IPS-20b (cell line): ENCODE data around the gene DNAJC11.
"Not testable (repeated sequence)": the region's sequence is repeated elsewhere in the genome, so short reads cannot be mapped to it uniquely, and the experiment has no call there.

ENCODE experiments used
- H3K27ac ChIP-seq: one replicate; pipeline ENCODE4 v1.5.1; 2013; ENCODE audit warnings: low read length
- H3K27me3 ChIP-seq: 2 replicates; pipeline ENCODE4 v1.6.1; 2013; ENCODE audit warnings: mild to moderate bottlenecking, low read length, inconsistent platforms; ENCODE audit not compliant: insufficient read depth
- H3K36me3 ChIP-seq: 2 replicates; pipeline ENCODE4 v1.6.1; 2013; ENCODE audit warnings: low read depth, mild to moderate bottlenecking, inconsistent platforms, low read length, moderate library complexity; ENCODE audit not compliant: insufficient read depth
- H3K4me1 ChIP-seq: 2 replicates; pipeline ENCODE4 v1.6.1; 2013; ENCODE audit warnings: mild to moderate bottlenecking, control low read depth, inconsistent platforms, low read length, moderate library complexity; ENCODE audit not compliant: insufficient read depth
- H3K4me3 ChIP-seq: 2 replicates; pipeline ENCODE4 v1.5.1; 2013; ENCODE audit warnings: mild to moderate bottlenecking, low read length, inconsistent platforms
- H3K9ac ChIP-seq: 2 replicates; pipeline ENCODE4 v1.6.1; 2013; ENCODE audit warnings: low read depth, mild to moderate bottlenecking, inconsistent platforms, low read length, moderate library complexity
- H3K9me3 ChIP-seq: 2 replicates; pipeline ENCODE4 v1.6.1; 2013; ENCODE audit warnings: mild to moderate bottlenecking, low read depth, low read length, inconsistent platforms; ENCODE audit not compliant: insufficient read depth

DNAJC11 gene

GRCh38 chr1:6648556-6648955 lies 53.1 kb downstream of the DNAJC11 start:
- H3K27ac ChIP-seq, result no peak overlapping the region
- H3K36me3 ChIP-seq, result peaks cover 62% of the 10 kb centered on the region
- H3K4me3 ChIP-seq, result no peak overlapping the region
- no peaks in the 10 kb centered on the region for H3K9me3 ChIP-seq
- no peaks in the 10 kb centered on the region for H3K27me3 ChIP-seq
- no peaks in the 10 kb centered on the region for H3K4me1 ChIP-seq
- no peak overlapping the region for H3K9ac ChIP-seq

- Histone ChIP-seq H3K9ac (no peak overlapping the region), H3K36me3 (peaks cover 61% of the 10 kb centered on the region), H3K9me3 (no peaks in the 10 kb centered on the region), H3K27me3 (no peaks in the 10 kb centered on the region), H3K27ac (no peak overlapping the region), H3K4me1 (no peaks in the 10 kb centered on the region), H3K4me3 (no peak overlapping the region)
These were observed 55.0 kb downstream of the DNAJC11 start for GRCh38 chr1:6646499-6647148.

GRCh38 chr1:6645018-6645417 lies 56.6 kb downstream of the DNAJC11 start:
- Histone ChIP-seq H3K4me1 (no peaks in the 10 kb centered on the region), H3K27me3 (no peaks in the 10 kb centered on the region), H3K27ac (no peak overlapping the region), H3K9me3 (no peaks in the 10 kb centered on the region), H3K36me3 (peaks cover 62% of the 10 kb centered on the region), H3K9ac (no peak overlapping the region), H3K4me3 (no peak overlapping the region)

- H3K27me3 ChIP-seq, H3K9me3 ChIP-seq, H3K9ac ChIP-seq, H3K27ac ChIP-seq, H3K4me3 ChIP-seq, H3K4me1 ChIP-seq: not testable (repeated sequence)
- H3K36me3 ChIP-seq, result peaks cover 93% of the 10 kb centered on the region
These were observed 60.7 kb downstream of the DNAJC11 start for GRCh38 chr1:6640867-6641266.

- H3K4me3 ChIP-seq, result no peak overlapping the region
- H3K9me3 ChIP-seq, result no peaks in the 10 kb centered on the region
- no peaks in the 10 kb centered on the region for H3K4me1 ChIP-seq
- no peaks in the 10 kb centered on the region for H3K27me3 ChIP-seq
- H3K36me3 ChIP-seq, result peaks cover 95% of the 10 kb centered on the region
- H3K27ac ChIP-seq, result no peak overlapping the region
- H3K9ac ChIP-seq, result no peak overlapping the region
These were observed 63.4 kb downstream of the DNAJC11 start for GRCh38 chr1:6638226-6638625.

- Histone ChIP-seq H3K9ac (no peak overlapping the region), H3K9me3 (no peaks in the 10 kb centered on the region), H3K36me3 (peaks cover 97% of the 10 kb centered on the region), H3K27me3 (no peaks in the 10 kb centered on the region), H3K4me3 (no peak overlapping the region), H3K27ac (no peak overlapping the region), H3K4me1 (no peaks in the 10 kb centered on the region)
These were observed 63.8 kb downstream of the DNAJC11 start for GRCh38 chr1:6637770-6638169.

- H3K27me3 ChIP-seq, H3K4me3 ChIP-seq, H3K27ac ChIP-seq, H3K9ac ChIP-seq, H3K4me1 ChIP-seq, H3K9me3 ChIP-seq: not testable (repeated sequence)
- peaks cover 94% of the 10 kb centered on the region for H3K36me3 ChIP-seq
These were observed 64.8 kb downstream of the DNAJC11 start for GRCh38 chr1:6636778-6637177.

GRCh38 chr1:6635910-6636760 lies 65.5 kb downstream of the DNAJC11 start:
- Histone ChIP-seq H3K27me3 (no peaks in the 10 kb centered on the region), H3K36me3 (peaks cover 90% of the 10 kb centered on the region), H3K27ac (no peak overlapping the region), H3K9ac (no peak overlapping the region), H3K9me3 (no peaks in the 10 kb centered on the region), H3K4me1 (no peaks in the 10 kb centered on the region), H3K4me3 (no peak overlapping the region)

GRCh38 chr1:6635161-6635909 lies 66.3 kb downstream of the DNAJC11 start:
- H3K36me3 ChIP-seq, result peaks cover 83% of the 10 kb centered on the region
- no peaks in the 10 kb centered on the region for H3K9me3 ChIP-seq
- no peak overlapping the region for H3K4me3 ChIP-seq
- H3K27ac ChIP-seq, result no peak overlapping the region
- H3K27me3 ChIP-seq, result no peaks in the 10 kb centered on the region
- H3K9ac ChIP-seq, result no peak overlapping the region
- no peaks in the 10 kb centered on the region for H3K4me1 ChIP-seq

- Histone ChIP-seq H3K4me3 (no peak overlapping the region), H3K36me3 (peaks cover 83% of the 10 kb centered on the region), H3K9me3 (no peaks in the 10 kb centered on the region), H3K27me3 (no peaks in the 10 kb centered on the region), H3K27ac (no peak overlapping the region), H3K4me1 (no peaks in the 10 kb centered on the region), H3K9ac (no peak overlapping the region)
These were observed 67.1 kb downstream of the DNAJC11 start for GRCh38 chr1:6634371-6635052.
